IPS-NIHi7 (cell line): Measurements from ENCODE around the gene COMMD7.
"Not testable (repeated sequence)": the region's sequence is repeated elsewhere in the genome, so short reads cannot be mapped to it uniquely, and the experiment has no call there.

Experiments
- DNase-seq: peaks from one replicate; pipeline ENCODE4 v3.0.0; 2012; ENCODE audit warnings: mixed read lengths; ENCODE audit errors: extremely low spot score

Gene COMMD7

GRCh38 chr20:32765230-32765875 is 22.1 kb upstream of the COMMD7 start:
- not testable (repeated sequence) for DNase-seq

DNA sequence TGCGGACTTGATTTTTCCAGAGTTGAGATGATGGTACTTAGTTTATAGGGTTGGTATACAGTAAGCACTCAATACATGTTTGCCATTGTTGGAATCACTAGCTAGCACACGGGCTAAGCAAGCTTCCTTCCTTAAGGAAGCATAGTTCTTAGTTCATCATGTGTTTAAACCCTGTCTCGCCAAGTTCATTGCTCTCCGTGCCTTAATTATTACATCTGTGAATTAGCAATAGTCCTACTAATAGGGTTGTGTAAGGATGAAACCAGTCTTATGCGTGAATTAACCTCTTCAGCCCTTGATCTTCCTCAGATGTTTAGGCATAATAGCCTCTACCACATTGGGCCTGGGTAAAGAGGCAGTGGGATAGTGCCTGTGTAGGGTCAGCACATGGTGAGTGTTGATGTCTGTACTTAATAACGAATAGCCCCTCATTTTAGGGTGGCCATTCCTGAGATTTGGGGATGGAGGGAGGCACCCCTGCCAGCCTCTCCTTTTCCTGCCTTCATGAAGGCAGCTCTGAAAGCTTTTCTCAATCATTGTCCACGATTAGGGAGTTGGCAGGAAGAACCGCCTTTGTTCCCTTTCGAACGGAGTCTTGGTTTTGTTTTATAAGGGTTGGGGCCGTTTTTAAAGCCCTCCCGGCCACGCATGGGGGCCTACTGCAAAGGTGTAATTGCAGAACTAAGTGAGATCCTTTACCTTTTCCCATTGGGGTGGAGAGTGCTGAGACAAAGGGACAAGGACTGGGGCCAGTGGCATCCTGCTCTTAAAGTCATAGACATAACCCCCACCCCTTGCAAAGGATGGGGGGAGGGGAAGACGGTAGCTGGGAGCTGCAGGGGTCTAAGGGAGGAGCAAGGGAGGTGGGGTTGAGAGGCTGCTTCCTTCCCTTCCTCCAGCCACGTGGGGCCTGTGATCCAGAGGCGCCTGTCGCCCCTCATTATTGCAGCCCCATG is 21.0 kb upstream of the COMMD7 start:
- DNase-seq: peak; percentile 85

- DNase-seq: no peak
Observed at GRCh38 chr20:32763202-32764004, 20.1 kb upstream of the COMMD7 start.

DNA sequence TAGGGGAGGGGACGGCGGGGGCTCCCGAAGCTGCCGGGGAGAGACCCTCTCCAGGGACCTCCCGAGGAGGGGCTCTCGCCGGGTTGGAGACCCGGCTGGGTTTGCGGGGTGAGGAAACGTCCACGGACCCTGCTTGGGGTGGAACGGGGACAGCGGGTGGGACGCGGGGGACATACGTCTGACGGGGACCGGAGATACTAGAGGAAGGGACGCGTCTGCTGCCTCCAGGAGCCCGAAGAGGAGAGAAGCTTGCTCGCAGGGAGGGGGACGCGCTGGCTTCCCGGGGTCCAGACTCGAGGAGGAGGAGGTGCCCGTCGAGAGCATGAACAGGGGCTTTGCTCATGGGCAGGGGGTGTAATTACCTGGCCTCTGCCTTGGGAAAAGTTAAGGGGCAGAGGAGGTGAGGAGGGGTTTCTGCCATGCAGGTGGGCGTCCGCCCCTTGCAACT is 19.5 kb upstream of the COMMD7 start:
- no peak for DNase-seq

DNA sequence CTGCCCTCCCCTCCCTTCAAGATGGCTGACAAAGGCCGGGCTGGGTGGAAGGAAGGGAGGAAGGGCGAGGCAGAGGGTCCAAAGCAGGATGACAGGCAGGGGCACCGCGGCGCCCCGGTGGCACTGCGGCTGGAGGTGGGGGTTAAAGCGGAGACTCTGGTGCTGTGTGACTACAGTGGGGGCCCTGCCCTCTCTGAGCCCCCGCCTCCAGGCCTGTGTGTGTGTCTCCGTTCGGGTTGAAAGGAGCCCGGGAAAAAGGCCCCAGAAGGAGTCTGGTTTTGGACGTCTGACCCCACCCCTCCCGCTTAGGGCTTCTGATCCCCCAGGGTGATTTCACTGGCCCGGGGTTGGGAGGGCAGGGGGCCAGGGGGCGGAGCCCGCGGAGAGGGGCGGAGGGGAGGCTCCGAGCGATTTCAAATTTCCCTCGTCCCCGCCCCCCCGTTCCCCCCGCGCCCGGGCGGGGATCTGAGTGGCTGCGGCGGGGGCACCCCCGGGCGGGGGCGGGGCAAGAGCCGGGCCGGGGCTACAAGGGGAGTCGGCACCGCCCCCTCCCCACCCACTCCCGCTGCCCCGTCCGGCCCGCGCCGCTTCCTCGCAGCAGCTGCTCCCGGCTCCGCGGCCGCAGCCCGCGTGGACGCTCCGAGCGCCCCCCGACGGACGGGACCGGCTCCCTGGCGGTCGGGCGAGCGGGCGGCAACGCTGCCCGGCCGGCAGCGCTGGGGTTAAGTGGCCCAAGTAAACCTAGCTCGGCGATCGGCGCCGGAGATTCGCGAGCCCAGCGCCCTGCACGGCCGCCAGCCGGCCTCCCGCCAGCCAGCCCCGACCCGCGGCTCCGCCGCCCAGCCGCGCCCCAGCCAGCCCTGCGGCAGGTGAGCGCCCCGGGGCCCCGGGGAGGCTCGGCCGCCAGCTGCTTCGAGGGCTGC is 18.8 kb upstream of the COMMD7 start, which contains the start of gene DNMT3B:
Gene DNMT3B (plus strand): TSS at position 555 of the 923 bp plus-strand sequence. CDS start 17,939 bp downstream, outside the sequence.
- DNase-seq: peak; percentile 97

DNA sequence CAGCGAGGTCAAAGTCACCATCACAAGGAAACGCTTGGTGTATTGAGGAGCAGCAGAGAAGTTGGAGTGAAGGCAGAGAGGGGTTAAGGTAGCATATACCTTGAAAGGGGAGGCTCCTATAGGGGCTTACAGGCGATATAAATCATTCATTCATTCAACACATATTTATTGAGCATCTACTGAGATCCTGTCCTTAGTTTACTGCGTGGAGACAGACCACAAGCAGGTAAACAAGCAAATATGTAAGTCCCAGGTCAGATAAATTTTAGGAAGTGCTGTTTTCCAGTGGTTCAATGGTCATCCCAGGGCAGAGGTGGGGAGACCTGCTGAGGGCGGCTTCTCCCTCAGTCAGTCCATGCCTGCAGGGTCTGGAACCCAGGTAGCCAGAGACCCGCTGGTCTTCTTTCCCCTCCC is 18.2 kb upstream of the COMMD7 start:
- no peak for DNase-seq

DNA sequence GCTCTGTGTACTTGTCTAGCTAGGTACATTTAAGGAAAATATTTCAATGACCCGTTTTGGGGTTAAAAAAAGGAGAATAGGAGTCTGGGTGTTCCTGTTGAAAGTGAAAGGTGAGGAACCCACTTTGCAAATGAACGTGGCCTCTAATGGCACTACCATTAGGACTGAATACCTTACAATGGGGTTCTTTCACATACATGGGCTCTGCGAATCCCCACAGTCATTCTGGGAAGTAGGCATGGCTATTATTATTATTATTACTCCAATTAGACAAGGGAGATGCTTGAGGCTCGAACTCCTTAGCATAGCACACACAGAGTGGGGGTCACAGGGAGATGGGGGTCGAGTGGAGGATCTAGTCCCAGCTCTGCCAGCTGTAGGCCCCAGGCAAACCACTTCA is 12.9 kb upstream of the COMMD7 start:
- no peak for DNase-seq

DNA sequence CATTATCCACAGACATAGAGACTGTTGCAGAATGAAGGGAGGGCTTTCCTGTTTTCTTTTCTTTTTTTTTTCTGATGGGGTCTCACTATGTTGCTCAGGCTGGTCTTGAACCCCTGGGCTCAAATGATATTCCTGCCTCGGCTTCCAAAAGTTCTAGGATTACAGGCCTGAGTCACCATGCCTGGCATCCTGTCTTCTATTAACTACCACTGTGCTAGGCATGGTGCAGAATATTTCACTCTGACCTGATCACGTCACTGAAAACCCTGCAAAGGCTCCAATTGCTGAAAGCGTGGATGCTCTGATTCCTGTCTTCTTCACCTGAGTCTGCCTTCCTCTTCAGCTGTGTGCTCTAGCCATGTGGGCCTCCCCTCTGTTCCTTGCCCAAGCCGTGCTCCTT is 10.5 kb upstream of the COMMD7 start:
- DNase-seq: no peak

DNA sequence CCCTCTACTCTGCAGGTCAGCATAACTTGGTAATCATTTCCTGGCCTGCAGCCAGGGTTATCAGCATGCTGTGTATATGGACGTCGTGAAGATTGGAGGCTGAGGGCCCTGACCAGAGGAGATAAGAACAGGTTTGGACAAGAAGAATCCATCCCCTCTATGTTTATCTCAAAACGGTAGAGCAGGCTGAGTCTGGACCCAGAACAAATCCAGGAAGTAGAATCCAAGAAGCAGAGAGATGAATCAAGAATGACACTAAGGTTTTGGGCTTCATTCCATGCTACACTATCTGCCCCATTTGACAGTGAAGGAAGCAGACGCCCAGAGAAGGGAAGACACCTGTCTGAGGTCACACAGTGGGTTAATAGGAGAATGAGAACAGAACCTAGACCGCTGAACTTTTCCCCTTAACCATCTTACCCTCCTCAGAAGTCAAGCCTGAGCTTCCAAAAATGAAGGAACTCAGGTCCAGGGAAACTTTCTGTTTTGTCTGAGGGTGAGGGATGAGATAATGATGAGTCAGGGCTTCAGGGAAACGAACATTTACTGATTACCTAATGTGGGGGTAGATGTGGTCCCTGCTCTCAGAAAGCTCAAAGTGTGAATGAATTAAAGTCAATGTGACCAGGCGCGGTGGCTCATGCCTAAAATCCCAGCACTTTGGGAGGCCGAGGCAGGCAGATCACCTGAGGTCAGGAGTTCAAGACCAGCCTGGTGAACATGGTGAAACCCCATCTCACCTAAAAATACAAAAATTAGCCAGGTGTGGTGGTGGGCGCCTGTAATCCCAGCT is 9.4 kb upstream of the COMMD7 start:
- DNase-seq: no peak

GRCh38 chr20:32751702-32752457 is 8.6 kb upstream of the COMMD7 start:
- no peak for DNase-seq

DNA sequence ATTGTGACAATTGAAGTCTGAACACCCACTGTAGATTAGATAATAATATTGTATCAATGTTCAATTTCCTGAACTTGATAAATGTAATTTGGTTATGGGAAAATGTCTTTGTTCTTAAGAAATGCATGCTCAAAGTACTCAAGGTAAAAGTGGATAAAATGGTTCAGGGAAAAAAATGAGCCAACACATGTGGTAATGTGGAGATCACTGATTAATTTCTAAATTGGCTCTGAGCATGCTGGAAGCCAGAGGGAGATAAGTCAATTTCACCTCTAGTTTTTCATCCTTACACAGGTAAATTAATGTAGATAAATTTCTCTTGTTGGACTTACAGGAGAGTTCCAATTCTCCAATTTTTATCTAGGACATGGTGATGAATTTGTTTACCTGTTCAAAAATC is 8.0 kb upstream of the COMMD7 start:
- no peak for DNase-seq

DNA sequence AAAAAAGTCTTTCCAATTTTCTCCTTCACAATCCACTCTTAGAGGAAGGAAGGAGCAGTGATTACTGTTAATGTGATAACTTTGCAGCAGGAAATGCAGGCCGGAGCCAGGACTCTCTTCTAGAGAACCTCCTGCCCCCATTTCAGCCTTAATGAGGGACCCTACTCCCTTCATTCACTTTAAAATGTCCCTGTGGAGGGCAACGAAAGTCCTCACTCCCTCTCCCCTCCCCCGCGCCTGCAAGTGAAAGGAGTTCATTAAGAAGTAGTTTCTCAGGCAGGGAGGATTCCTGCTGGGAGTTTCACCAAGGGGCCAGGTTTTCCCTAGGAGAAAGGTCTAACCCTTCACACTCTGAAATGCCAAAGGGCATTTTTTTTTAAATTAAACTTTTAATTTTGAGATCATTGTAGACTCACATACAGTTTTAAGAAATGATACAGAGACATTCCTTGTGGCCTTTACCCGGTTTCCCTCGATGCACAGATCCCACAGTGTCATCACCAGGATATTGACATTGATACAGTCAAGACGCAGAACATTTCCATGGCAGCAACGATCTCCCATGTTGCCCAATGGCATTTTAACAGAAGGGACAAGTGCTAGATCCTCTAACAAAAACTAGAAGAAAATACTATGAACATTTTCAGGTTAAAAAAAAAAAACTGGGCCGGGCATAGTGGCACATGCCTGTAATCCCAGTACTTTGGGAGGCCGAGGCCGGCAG is 6.8 kb upstream of the COMMD7 start:
- peak; percentile 72 for DNase-seq

DNA sequence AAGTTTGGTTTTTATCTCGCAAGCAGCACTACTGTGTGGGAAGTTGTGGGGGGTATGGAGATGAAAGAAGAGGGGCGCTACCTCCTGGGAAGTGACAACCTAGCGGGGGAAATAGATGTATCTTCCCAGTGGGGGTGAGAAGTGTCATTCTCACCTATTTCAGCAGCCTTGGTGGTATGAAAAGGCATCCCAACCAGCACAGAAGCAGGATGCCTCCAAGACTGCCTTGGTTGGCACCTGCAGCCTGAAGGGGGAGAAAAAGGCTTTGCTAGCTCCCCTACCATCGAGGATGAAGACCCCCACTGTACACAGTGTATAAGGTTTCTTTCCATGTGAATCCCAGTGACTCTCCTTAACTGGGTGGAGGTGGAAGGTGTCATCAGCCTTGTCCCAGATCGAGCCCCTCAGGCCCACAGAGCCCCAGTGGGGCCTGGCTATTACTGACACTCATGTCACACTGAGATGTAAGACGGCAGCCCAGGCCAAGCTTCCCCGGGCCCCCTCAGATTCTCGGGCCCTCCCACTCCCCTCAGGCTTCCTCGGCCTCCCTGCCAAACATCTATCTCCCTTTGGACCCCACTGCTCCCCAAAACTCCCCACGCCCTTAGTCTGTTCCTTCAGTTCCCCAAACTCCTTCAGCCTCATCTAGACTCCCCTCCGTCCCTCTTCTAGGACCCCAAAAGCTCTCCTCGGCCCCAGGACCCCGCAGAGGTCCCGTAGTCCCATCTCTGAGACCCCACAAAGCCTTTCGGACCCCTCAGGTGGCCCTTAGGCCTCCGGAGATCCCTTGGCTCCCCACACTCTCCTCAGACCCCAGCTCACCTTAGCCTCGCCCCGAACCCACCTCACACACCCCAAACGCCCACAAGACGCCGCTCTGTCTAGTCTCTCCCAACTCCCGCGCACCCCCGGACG is 688 bp downstream of the COMMD7 start:
- DNase-seq: no peak

DNA sequence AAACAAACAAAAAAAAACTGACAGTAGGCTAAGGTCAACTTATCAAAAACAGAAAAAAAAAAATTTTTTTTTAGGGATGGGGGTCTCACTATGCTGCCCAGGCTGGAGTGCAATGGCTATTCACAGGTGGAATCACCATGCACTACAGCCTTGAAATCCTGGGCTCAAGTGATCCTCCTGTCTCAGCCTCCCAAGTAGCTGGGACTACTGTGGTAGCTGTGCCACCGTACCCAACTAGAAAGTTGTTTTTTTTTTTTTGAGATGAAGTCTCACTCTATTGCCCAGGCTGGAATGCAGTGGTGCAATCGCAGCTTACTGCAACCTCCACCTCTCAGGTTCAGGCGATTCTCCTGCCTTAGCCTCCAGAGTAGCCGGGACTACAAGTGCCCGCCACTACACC is 2.1 kb downstream of the COMMD7 start:
- DNase-seq: no peak

DNA sequence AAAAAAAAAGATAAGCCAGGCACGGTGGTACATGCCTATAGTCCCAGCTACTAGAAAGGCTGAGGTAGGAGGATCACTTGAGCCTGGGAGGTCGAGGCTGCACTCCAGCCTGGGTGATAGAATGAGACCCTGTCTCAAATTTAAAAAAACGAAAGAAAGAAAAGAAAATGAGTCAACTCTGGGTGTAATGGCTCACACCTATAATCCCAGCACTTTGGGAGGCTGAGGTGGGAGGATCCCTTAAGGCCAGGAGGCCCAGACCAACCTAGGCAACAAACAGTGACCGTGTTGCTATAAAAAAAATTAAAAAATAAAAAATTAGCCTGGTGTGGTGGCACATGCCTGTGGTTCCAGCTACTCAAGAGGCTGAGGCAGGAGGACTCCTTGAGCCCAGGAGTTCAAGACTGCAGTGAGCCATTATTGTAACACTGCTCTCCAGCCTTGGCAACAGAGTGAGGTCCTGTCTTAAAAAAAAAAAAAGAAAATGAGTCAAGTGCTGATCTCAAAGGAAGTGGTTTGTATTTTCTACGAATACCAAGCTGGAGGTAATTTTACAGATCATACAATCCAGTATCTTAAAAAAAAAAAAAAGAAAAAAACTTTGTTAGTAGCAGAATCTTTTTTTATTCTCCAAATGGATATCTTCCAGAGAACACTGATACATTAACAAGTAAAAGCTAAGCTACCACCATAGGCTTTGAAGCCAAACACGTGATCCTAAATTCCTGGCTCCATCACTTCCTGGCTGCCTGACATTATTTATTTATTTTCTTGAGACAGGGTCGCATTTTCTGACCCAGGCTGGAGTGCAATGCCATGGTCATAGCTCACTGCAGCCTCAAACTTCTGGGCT is 5.7 kb downstream of the COMMD7 start:
- no peak for DNase-seq

DNA sequence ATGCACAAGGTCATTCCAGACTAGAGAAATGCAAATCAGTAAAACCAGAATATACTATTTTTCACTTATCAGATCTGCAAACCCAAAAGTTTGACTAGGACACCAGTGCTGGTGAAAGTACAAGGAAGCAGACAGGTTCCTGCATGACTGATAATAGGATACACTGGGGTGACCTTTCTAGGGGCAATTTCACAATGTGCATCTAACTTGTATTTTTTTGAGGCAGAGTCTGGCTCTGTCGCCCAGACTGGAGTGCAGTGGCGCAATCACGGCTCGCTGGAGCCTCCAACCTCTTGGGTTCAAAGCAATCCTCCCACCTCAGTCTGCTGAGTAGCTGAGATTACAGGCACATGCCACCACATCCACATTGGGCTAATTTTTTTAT is 11.4 kb downstream of the COMMD7 start:
- DNase-seq: no peak

DNA sequence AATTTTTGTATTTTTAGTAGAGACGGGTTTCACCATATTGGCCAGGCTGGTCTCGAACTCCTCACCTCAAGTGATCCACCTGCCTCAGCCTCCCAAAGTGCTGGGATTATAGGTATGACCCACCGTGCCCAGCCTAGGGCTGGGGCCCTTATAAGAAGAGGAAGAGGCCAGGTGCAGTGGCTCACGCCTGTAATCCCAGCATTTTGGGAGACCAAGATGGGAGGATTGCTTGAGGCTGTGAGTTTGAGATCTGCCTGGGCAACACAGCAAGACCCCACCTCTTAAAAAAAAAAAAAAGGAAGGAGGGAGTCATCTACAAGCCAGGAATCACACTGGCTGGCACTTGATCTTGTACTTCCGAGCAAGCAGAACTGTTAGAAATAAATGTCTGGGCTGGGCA is 13.9 kb downstream of the COMMD7 start:
- DNase-seq: not testable (repeated sequence)
